ENCODE results near the gene CNTNAP5. TPM values are rescaled to one million over a fixed set of nuclear protein-coding genes. Genes with fewer than 3 reads are reported as not detected.

CNTNAP5 gene
- total and polyA plus RNA-seq, 9 of the 15 experiments (the other 6 are each of a cell fraction or from before 2014, with no cell fraction given), result not detected

DNA sequence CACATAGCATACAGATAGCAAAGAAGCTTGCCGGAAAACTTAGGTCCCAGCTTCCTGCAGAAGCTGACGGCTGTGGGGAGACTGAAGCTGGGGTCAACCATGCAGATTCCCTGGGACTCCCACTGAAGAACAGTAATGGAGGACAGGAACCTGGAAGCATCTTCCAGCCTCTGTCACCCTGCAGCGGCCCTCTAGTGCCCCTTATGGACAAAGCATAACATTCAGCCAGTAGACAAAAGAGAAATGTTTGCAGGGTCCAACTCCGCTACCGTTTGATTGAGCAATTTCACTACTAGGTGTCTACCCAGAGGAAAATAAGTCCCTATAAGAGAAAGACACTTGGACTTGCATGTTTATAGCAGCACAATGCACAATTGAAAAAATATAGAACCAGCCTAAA, 460.6 kb downstream of the CNTNAP5 start:
- Histone ChIP-seq H3K27ac (ENCODE audit: extremely low read depth, low read depth, low read length) (no peak overlapping the region), H3K9ac (ENCODE audit: insufficient read depth in 1 of 2, low read depth in 2 of 2, low read length in 2 of 2) (no peak overlapping the region), H4K20me1 (replicated peaks; ENCODE audit: control insufficient read depth, insufficient read depth, low read length) (no peaks in the 10 kb centered on the region), H3K4me3 (no peak overlapping the region), H3K9me3 (replicated peaks; ENCODE audit: control insufficient read depth, insufficient read depth, low read depth, low read length) (no peaks in the 10 kb centered on the region), H3K27me3 (ENCODE audit: control insufficient read depth in 2 of 2, insufficient read depth in 2 of 2, low read length in 2 of 2) (no peaks in the 10 kb centered on the region), H3K79me2 (ENCODE audit: control insufficient read depth, insufficient read depth, low read length) (no peaks in the 10 kb centered on the region), H2AFZ (ENCODE audit: low read depth, low read length) (no peak overlapping the region), H3K9me1 (ENCODE audit: control insufficient read depth, insufficient read depth, low read length) (no peaks in the 10 kb centered on the region), H3K4me1 (replicated peaks in 1 of 2; ENCODE audit: control insufficient read depth in 2 of 2, insufficient read depth in 2 of 2, low read length in 2 of 2) (no peaks in the 10 kb centered on the region), H3K4me2 (ENCODE audit: insufficient read depth, low read length) (no peak overlapping the region), H3K36me3 (ENCODE audit: control insufficient read depth, insufficient read depth, low read length) (no peaks in the 10 kb centered on the region)
- DNase-seq (ENCODE audit: extremely low read depth in 1 of 4, low spot score in 3 of 4) (no peak), FAIRE-seq (no peak), ATAC-seq (no peak)
- CTCF ChIA-PET (ENCODE audit: low intra/inter-chr PET ratio), result no interaction called here
- 0% methylated on average over 4 of the region's 5 CpGs for WGBS (ENCODE audit: insufficient coverage, low coverage, missing lambda C conversion rate)
- TF ChIP-seq ZNF140 (CRISPR knock-in tag; IDR thresholded peaks at IDR 0.05) (no peak), POLR2A (conservative IDR thresholded peaks at IDR 0.05) (no peak), CREBBP (IDR thresholded peaks at IDR 0.05; ENCODE audit: low read depth, low read length) (no peak), NR1H2 (CRISPR knock-in tag; IDR thresholded peaks at IDR 0.05) (no peak), ZNF436 (CRISPR knock-in tag; IDR thresholded peaks at IDR 0.05) (no peak), ZNF589 (CRISPR knock-in tag; IDR thresholded peaks at IDR 0.05; ENCODE audit: low read depth) (no peak), BCL6 (CRISPR knock-in tag; IDR thresholded peaks at IDR 0.05) (no peak), FOXK2 (conservative IDR thresholded peaks at IDR 0.05 in 1 of 2, IDR thresholded peaks at IDR 0.05 in 1 of 2; ENCODE audit: low read depth in 2 of 2) (no peak), POLR3G (IDR thresholded peaks at IDR 0.05; ENCODE audit: extremely low read depth, insufficient read length, insufficient replicate concordance) (no peak)
- TF ChIP-seq, protein P1, sequence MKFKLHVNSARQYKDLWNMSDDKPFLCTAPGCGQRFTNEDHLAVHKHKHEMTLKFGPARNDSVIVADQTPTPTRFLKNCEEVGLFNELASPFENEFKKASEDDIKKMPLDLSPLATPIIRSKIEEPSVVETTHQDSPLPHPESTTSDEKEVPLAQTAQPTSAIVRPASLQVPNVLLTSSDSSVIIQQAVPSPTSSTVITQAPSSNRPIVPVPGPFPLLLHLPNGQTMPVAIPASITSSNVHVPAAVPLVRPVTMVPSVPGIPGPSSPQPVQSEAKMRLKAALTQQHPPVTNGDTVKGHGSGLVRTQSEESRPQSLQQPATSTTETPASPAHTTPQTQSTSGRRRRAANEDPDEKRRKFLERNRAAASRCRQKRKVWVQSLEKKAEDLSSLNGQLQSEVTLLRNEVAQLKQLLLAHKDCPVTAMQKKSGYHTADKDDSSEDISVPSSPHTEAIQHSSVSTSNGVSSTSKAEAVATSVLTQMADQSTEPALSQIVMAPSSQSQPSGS (CRISPR knock-in tag; IDR thresholded peaks at IDR 0.05), result no peak
- POLR2A ChIA-PET, result no interaction called here
- BruUV-seq (replicated peaks), result no TSS peak
- in situ Hi-C loops (cut with MboI) (no loop called here), intact Hi-C loops (cut with micrococcal nuclease) (no loop called here)

Measured in K562 (cell line).